OCI-LY3 (cell line): ENCODE results near the gene METTL1.

Experiments
- EZH2phosphoT487 ChIP-seq: fragments of 200-600 bp; shearing (Covaris generic); IDR thresholded peaks from 2 replicates; pipeline ENCODE4 v1.6.1; 2018; ENCODE audit warnings: antibody characterized with exemption, mixed run types, low read depth
- TF ChIP-seq, protein P1 (sequence below): fragments of 200-600, 300-600 bp; sonication (generic); IDR thresholded peaks from 2 replicates; pipeline ENCODE4 v1.5.1; 2014; ENCODE audit warnings: antibody characterized with exemption, low read length, low read depth

DNA sequence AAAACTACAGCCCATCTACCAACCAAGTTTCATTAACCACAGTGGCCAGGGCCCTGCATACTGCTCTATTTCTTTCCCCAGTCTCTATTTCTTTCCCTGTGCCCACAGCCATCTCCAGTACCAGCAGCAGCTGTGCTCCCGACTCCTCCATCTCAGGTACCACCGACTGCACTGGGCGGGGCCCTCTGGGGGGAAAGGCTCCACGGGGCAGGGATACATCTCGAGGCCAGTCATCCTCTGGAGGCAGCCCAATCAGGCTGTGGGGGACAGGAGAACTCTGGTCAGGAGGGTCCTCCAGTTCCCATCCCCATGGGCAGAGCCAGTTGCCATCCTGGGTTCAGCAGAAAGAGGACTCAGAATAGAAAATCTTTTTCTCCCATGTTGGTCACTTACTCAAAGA, 22.8 kb downstream of the METTL1 start:
- TF ChIP-seq, protein P1, sequence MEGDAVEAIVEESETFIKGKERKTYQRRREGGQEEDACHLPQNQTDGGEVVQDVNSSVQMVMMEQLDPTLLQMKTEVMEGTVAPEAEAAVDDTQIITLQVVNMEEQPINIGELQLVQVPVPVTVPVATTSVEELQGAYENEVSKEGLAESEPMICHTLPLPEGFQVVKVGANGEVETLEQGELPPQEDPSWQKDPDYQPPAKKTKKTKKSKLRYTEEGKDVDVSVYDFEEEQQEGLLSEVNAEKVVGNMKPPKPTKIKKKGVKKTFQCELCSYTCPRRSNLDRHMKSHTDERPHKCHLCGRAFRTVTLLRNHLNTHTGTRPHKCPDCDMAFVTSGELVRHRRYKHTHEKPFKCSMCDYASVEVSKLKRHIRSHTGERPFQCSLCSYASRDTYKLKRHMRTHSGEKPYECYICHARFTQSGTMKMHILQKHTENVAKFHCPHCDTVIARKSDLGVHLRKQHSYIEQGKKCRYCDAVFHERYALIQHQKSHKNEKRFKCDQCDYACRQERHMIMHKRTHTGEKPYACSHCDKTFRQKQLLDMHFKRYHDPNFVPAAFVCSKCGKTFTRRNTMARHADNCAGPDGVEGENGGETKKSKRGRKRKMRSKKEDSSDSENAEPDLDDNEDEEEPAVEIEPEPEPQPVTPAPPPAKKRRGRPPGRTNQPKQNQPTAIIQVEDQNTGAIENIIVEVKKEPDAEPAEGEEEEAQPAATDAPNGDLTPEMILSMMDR = no peak
- TF ChIP-seq EZH2phosphoT487 = no peak
